Psoas muscle (tissue), 8 donors: ENCODE data around the gene PTTG1IP. TPM values are rescaled to one million over a fixed set of nuclear protein-coding genes. Genes with fewer than 3 reads are reported as not detected.

Source experiments
- ATAC-seq, 4 donors: fragments of 200-7000 bp; cut with Tn5 transposase; one replicate each; pipeline ENCODE4 v1.9.1; 2020; ENCODE audit warnings: moderate library complexity in 3 of 4, mild to moderate bottlenecking in 2 of 4
- DNase-seq, 2 donors: peaks; one replicate each; pipeline ENCODE4 v3.0.0-alpha.2; 2020
- H3K27ac ChIP-seq: fragments of 200-600 bp; one replicate; pipeline ENCODE4 v1.8.0; 2022
- H3K27me3 ChIP-seq, 3 donors: fragments of 200-600 bp in 1 of 3; one replicate each; pipeline versions ENCODE4 v1.6.1 to v1.8.0; 2013 to 2022; ENCODE audit warnings: low read length in 2 of 3, mild to moderate bottlenecking in 2 of 3, moderate library complexity in 1 of 3; ENCODE audit not compliant: insufficient read depth in 3 of 3
- H3K36me3 ChIP-seq, 2 donors: fragments of 200-600 bp in 1 of 2; one replicate each; pipeline versions ENCODE4 v1.6.1 to v1.8.0; 2013 to 2022; ENCODE audit warnings: low read depth in 1 of 2, mild to moderate bottlenecking in 1 of 2, moderate library complexity in 1 of 2; ENCODE audit not compliant: insufficient read depth in 1 of 2
- H3K4me1 ChIP-seq: fragments of 200-600 bp; one replicate; pipeline ENCODE4 v1.8.0; 2022
- H3K4me3 ChIP-seq: fragments of 200-600 bp; one replicate; pipeline ENCODE4 v1.8.0; 2022; ENCODE audit warnings: mild to moderate bottlenecking
- H3K9me3 ChIP-seq: fragments of 200-600 bp; one replicate; pipeline ENCODE4 v1.8.0; 2022
- WGBS, 3 donors: extraction: QIAGEN DNeasy Blood & Tissue Kit; methylation state at CpG; one replicate each; pipeline versions ENCODE4 v1.1.6 to v1.1.7; 2013; 5-methylcytosine and 5-hydroxymethylcytosine counted together
- intact Hi-C, 2 donors: fragments of 100-400 bp; cut with DNase I; formaldehyde crosslinking; loops; one replicate each; pipeline versions ENCODE4 v1.11.0 to v1.14.2; 2022
- polyA plus RNA-seq, 3 donors: library from polyadenylated mRNA; stranded (reverse); fragments of 200-250 nt; gene quantifications; one replicate each; pipeline ENCODE4 v1.2.3, GENCODE V29; 2013
- total RNA-seq, 4 donors: library from RNA; stranded (reverse); fragmentation: NEBNext Ultra II Directional in 2 of 4; extraction: Animal tissue kit (Norgen Biotek cat#: 25700) in 2 of 4; gene quantifications; one replicate each; pipeline versions ENCODE4 v1.2.1 to v1.2.4, GENCODE V29; 2021 to 2023
- TF ChIP-seq, protein P1 (sequence below): fragments of 200-600 bp; IDR thresholded peaks from one replicate; pipeline ENCODE4 v1.8.0; 2022; ENCODE audit warnings: antibody characterized with exemption
- donor health status: healthy with polysubstance abuse.
- donor health status: DM: no; HTN: no; CAD: no; lungs with moderate emphysema.
- donor health status: Bipolar disorder and iron deficiency.
- donor health status: healthy.
- donor health status: DM: yes; HTN: yes; CAD: no.
- donor health status: DM: no; HTN: no; CAD: no.
- donor health status: DM: no; HTN: no; CAD: no.
- donor health status: DM: yes; HTN: yes; CAD: no.

The PTTG1IP gene
- total and polyA plus RNA-seq, 7 donors = 49.6 to 108 (median 68.3) TPM

- intact Hi-C loops = no loop called here
- DNase-seq (peak; percentile 42 to 48), ATAC-seq (peak; percentile 39 to 64 (median 42))
- Histone ChIP-seq H3K27me3 (no peaks in the 10 kb centered on the region), H3K27ac (peak overlapping the region; percentile 19), H3K36me3 (peaks cover 9 to 65% of the 10 kb centered on the region in 2 donors), H3K4me3 (no peak overlapping the region), H3K4me1 (peaks cover 20% of the 10 kb centered on the region), H3K9me3 (no peaks in the 10 kb centered on the region)
- TF ChIP-seq, protein P1, sequence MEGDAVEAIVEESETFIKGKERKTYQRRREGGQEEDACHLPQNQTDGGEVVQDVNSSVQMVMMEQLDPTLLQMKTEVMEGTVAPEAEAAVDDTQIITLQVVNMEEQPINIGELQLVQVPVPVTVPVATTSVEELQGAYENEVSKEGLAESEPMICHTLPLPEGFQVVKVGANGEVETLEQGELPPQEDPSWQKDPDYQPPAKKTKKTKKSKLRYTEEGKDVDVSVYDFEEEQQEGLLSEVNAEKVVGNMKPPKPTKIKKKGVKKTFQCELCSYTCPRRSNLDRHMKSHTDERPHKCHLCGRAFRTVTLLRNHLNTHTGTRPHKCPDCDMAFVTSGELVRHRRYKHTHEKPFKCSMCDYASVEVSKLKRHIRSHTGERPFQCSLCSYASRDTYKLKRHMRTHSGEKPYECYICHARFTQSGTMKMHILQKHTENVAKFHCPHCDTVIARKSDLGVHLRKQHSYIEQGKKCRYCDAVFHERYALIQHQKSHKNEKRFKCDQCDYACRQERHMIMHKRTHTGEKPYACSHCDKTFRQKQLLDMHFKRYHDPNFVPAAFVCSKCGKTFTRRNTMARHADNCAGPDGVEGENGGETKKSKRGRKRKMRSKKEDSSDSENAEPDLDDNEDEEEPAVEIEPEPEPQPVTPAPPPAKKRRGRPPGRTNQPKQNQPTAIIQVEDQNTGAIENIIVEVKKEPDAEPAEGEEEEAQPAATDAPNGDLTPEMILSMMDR = no peak
- WGBS, 3 donors = 67 to 73% (median 70%) methylated on average over 26 of the region's 26 CpGs
These were observed 22.4 kb downstream of the PTTG1IP start for GRCh38 chr21:44850905-44851657.

DNA sequence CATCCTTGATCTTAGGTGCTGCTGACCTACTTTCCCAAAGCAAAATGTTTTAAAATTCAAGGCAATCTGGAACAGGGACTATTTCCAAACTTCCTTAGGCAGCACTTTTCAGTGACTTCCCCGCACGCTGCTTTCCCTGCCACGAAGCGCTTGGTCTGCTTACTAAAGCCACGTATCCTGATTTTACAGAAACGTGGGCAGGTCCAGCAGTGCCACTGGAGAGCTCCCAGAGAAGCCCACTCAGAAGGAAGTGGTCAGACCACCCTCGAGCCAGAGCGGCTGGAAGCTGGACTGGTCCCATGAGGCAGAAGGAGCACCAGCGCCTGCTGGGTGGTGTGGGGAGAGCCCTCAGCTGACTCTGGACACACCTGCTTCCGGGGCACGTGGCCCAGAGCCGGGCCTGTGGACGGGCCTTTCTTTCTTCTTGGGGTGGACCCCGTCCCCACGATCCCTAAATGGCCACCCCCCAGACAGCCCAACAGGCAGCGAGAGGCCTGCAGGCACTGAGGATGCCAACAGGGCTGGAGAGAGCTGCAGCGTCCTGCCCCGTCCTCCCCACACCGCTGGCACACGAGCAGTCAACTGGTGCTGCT is 23.2 kb downstream of the PTTG1IP start:
- ATAC-seq (no peak), DNase-seq (peak in 1 of 2 donors; percentile 40)
- Histone ChIP-seq H3K27me3 (no peaks in the 10 kb centered on the region), H3K4me3 (no peak overlapping the region), H3K27ac (no peak overlapping the region), H3K4me1 (peaks cover 18% of the 10 kb centered on the region), H3K9me3 (no peaks in the 10 kb centered on the region), H3K36me3 (peaks cover 9 to 58% of the 10 kb centered on the region in 2 donors)
- intact Hi-C loops = no loop called here
- 77 to 91% (median 77%) methylated on average over 20 of the region's 20 CpGs for WGBS, 3 donors
- TF ChIP-seq, protein P1 = no peak

DNA sequence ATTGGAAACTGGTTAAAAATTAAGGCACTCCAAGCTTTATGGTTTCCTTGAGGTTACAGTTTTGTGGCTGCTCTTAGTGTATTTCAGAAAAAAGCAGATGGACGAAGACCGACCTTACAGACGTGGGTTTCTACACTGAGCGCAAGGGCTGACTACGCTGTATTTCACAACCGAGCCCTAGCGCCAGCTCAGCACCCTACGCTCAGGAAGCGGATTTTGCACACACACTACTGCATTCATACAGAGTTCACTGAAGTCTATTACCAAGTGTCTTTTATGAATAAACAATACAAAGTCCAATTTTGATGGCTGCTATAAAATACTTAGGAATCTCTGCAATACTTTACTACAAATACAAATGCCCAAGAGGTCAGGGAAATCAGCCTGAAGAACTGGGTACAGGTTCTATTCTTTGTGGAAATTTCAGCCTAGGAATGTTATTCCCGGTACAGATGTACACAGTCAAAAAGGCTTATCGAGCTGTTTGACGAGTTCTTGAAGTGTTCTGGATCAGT is 23.8 kb downstream of the PTTG1IP start:
- intact Hi-C loops = no loop called here
- TF ChIP-seq, protein P1 = no peak
- Histone ChIP-seq H3K27me3 (peaks cover 0 to under 1% (median 0%) of the 10 kb centered on the region in 3 donors), H3K9me3 (no peaks in the 10 kb centered on the region), H3K27ac (no peak overlapping the region), H3K4me1 (peaks cover 18% of the 10 kb centered on the region), H3K36me3 (peaks cover 9 to 51% of the 10 kb centered on the region in 2 donors), H3K4me3 (no peak overlapping the region)
- 89 to 96% (median 91%) methylated on average over 12 of the region's 12 CpGs for WGBS, 3 donors
- ATAC-seq (no peak), DNase-seq (peak in 1 of 2 donors; percentile 46)

DNA sequence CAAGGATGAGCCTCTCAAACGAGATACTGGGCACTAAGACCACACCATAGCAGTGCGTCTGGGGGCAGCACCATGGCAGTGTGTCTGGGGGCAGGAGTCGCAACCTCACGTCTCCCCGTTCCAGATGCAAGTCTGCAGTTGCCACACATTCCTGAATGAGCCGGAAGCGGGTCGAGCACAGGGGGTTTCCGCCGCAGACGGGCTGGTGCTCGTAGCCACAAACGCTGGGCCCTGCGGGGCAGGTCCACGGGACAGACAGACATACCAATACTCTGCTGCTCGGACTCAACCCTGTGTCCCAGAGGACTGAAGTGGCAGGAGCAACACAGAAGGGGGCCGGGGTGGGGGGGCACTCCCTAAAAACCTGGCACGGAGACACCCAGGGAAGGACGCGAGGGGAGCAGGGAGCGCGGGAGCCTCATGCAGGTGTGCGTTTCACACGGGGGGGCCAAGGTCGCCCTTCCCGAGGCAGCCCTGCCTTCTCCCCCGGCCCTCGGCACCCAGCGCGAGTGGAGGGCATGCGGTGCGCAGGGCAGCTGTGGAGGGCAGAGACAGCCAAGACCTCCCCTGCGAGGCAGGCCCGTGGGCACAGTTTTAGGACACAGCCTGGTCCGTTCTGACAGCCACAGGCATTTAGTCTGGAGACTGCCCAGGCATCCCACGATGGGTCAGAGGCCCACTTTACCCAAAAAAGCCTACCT is 24.5 kb downstream of the PTTG1IP start:
- intact Hi-C loops = no loop called here
- H3K4me1 ChIP-seq = peaks cover 14% of the 10 kb centered on the region
- no peaks in the 10 kb centered on the region for H3K9me3 ChIP-seq
- peaks cover 0 to 6% (median 0%) of the 10 kb centered on the region in 3 donors for H3K27me3 ChIP-seq
- peaks cover 7 to 44% of the 10 kb centered on the region in 2 donors for H3K36me3 ChIP-seq
- WGBS, 3 donors = 92 to 95% (median 93%) methylated on average over 35 to 36 of the region's 36 CpGs
- TF ChIP-seq, protein P1 = no peak
- H3K27ac ChIP-seq = no peak overlapping the region
- no peak for ATAC-seq
- no peak overlapping the region for H3K4me3 ChIP-seq
- DNase-seq = no peak
